Thoracic aorta (tissue), 2 donors: ENCODE measurements around the gene HECTD1. TPM values are rescaled to one million over a fixed set of nuclear protein-coding genes. Genes with fewer than 3 reads are reported as not detected.
A peak's percentile ranks its signal among the peaks of the same experiment; 100 is the strongest.

Experiments used
- ATAC-seq: fragments of 150-250 bp; one replicate; pipeline ENCODE4 v1.8.0; 2017; ENCODE audit warnings: low read depth; ENCODE audit not compliant: insufficient number of reproducible peaks, low FRiP score
- DNase-seq: peaks from one replicate; pipeline ENCODE4 v3.0.0-alpha.2; 2020; ENCODE audit warnings: low spot score
- H3K27ac ChIP-seq, 2 donors: fragments of 200-600 bp; sonication (generic); 1 replicate in 1 of 2; 2 replicates in 1 of 2; pipeline ENCODE4 v1.5.1; 2016; ENCODE audit warnings: mild to moderate bottlenecking in 2 of 2, moderate library complexity in 2 of 2
- H3K27me3 ChIP-seq: fragments of 200-600 bp; sonication (generic); replicated peaks from 2 replicates; pipeline ENCODE4 v1.6.0; 2016; ENCODE audit warnings: mild to moderate bottlenecking; ENCODE audit not compliant: insufficient read depth
- H3K36me3 ChIP-seq: fragments of 200-600 bp; sonication (generic); one replicate; pipeline ENCODE4 v1.5.1; 2016
- H3K4me1 ChIP-seq, 2 donors: fragments of 200-600 bp; sonication (generic); 1 replicate in 1 of 2; 2 replicates in 1 of 2; pipeline versions ENCODE4 v1.5.1 to v1.6.0; 2016; ENCODE audit warnings: low read depth in 2 of 2, mild to moderate bottlenecking in 1 of 2; ENCODE audit not compliant: control insufficient read depth in 1 of 2
- H3K4me3 ChIP-seq: fragments of 200-600 bp; sonication (generic); 2 replicates; pipeline ENCODE4 v1.5.1; 2016; ENCODE audit warnings: mild to moderate bottlenecking
- H3K9me3 ChIP-seq: fragments of 200-600 bp; sonication (generic); 2 replicates; pipeline ENCODE4 v1.5.1; 2016
- total RNA-seq, 2 donors: library from RNA; depleted of rRNA; stranded (reverse); fragments of >200 nt; gene quantifications; one replicate each; pipeline versions ENCODE4 v1.1.0 to v1.2.3, GENCODE V29; 2016
- TF ChIP-seq, protein P1 (sequence below): fragments of 200-600 bp; sonication (generic); IDR thresholded peaks from one replicate; pipeline ENCODE4 v1.5.1; 2019; ENCODE audit warnings: antibody characterized with exemption

Gene HECTD1
- total RNA-seq, 2 donors from 2014 or later = 82.6 to 185 TPM

- Histone ChIP-seq H3K36me3 (peaks cover 21% of the 10 kb centered on the region), H3K9me3 (no peaks in the 10 kb centered on the region), H3K4me1 (peaks cover 10 to 12% of the 10 kb centered on the region in 2 donors), H3K27me3 (no peaks in the 10 kb centered on the region), H3K27ac (no peak overlapping the region), H3K4me3 (no peak overlapping the region)
- no peak for ATAC-seq
- DNase-seq = no peak
- TF ChIP-seq, protein P1, sequence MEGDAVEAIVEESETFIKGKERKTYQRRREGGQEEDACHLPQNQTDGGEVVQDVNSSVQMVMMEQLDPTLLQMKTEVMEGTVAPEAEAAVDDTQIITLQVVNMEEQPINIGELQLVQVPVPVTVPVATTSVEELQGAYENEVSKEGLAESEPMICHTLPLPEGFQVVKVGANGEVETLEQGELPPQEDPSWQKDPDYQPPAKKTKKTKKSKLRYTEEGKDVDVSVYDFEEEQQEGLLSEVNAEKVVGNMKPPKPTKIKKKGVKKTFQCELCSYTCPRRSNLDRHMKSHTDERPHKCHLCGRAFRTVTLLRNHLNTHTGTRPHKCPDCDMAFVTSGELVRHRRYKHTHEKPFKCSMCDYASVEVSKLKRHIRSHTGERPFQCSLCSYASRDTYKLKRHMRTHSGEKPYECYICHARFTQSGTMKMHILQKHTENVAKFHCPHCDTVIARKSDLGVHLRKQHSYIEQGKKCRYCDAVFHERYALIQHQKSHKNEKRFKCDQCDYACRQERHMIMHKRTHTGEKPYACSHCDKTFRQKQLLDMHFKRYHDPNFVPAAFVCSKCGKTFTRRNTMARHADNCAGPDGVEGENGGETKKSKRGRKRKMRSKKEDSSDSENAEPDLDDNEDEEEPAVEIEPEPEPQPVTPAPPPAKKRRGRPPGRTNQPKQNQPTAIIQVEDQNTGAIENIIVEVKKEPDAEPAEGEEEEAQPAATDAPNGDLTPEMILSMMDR = no peak
Measured at GRCh38 chr14:31170411-31170810, 37.2 kb downstream of the HECTD1 start.

DNA sequence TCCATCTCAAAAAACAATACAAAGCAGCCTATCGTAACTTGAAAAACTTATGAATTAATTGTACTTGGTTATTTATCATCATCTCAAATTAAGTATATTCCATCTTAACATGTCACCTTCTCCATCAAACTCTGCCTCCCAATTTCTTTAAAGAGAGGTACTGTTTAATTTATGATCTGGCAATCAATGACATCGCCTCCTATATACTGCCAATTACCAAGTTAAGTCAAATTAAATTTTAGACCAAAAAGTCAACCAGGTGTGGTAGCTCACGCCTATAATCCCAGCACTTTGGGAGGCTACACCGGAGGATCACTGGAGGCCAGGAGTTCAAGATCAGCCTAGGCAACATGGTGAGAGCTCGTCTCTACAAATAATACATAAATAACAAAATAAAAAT, 37.7 kb downstream of the HECTD1 start:
- no peak for ATAC-seq
- Histone ChIP-seq H3K4me1 (peaks cover 15 to 16% of the 10 kb centered on the region in 2 donors), H3K27me3 (no peaks in the 10 kb centered on the region), H3K36me3 (peaks cover 21% of the 10 kb centered on the region), H3K4me3 (no peak overlapping the region), H3K9me3 (no peaks in the 10 kb centered on the region), H3K27ac (no peak overlapping the region)
- no peak for DNase-seq
- TF ChIP-seq, protein P1 = no peak

GRCh38 chr14:31167032-31167431, 40.6 kb downstream of the HECTD1 start:
- H3K27ac ChIP-seq = peak overlapping the region; percentile 28 to 86
- no peak for ATAC-seq
- no peak overlapping the region for H3K4me3 ChIP-seq
- H3K9me3 ChIP-seq = no peaks in the 10 kb centered on the region
- H3K27me3 ChIP-seq = no peaks in the 10 kb centered on the region
- no peak for DNase-seq
- TF ChIP-seq, protein P1 = no peak
- peaks cover 13% of the 10 kb centered on the region for H3K36me3 ChIP-seq
- peaks cover 18 to 24% of the 10 kb centered on the region in 2 donors for H3K4me1 ChIP-seq

GRCh38 chr14:31166271-31166561, 41.4 kb downstream of the HECTD1 start:
- Histone ChIP-seq H3K36me3 (peaks cover 13% of the 10 kb centered on the region), H3K9me3 (no peaks in the 10 kb centered on the region), H3K4me3 (no peak overlapping the region), H3K27ac (peak overlapping the region; percentile 46 to 86), H3K27me3 (no peaks in the 10 kb centered on the region), H3K4me1 (peaks cover 13 to 24% of the 10 kb centered on the region in 2 donors)
- TF ChIP-seq, protein P1 = no peak
- DNase-seq (no peak), ATAC-seq (no peak)

GRCh38 chr14:31164115-31164514, 43.5 kb downstream of the HECTD1 start:
- Histone ChIP-seq H3K9me3 (no peaks in the 10 kb centered on the region), H3K27me3 (no peaks in the 10 kb centered on the region), H3K27ac (peak overlapping the region; percentile 64 to 86), H3K4me1 (peaks cover 23 to 29% of the 10 kb centered on the region in 2 donors), H3K36me3 (peaks cover 8% of the 10 kb centered on the region), H3K4me3 (no peak overlapping the region)
- no peak for DNase-seq
- no peak for ATAC-seq
- TF ChIP-seq, protein P1 = no peak
